T-helper 17 cell (primary cell): Measurements from ENCODE around the gene GPC5. TPM values are rescaled to one million over a fixed set of nuclear protein-coding genes. Genes with fewer than 3 reads are reported as not detected.
"Not testable (repeated sequence)": the region's sequence is repeated elsewhere in the genome, so short reads cannot be mapped to it uniquely, and the experiment has no call there.

Source experiments
- ATAC-seq: fragments of 150-1000 bp; cut with Tn5 transposase; 2 replicates; pipeline ENCODE4 v1.10.0; 2021; ENCODE audit warnings: mild to moderate bottlenecking, moderate library complexity
- DNase-seq, 3 donors: peaks; one replicate each; pipeline versions ENCODE4 v3.0.0 to v3.0.0-alpha.2; 2020 to 2021
- H3K9me3 ChIP-seq: one replicate; pipeline ENCODE4 v1.7.0; 2013; ENCODE audit warnings: low read length, mild to moderate bottlenecking; ENCODE audit not compliant: control insufficient read depth, poor library complexity, severe bottlenecking
- H3K27ac Mint-ChIP-seq: one replicate; pipeline ENCODE4 v1.8.0; 2022; ENCODE audit warnings: mild to moderate bottlenecking, moderate library complexity, mixed read lengths
- H3K27me3 Mint-ChIP-seq: one replicate; pipeline ENCODE4 v1.8.0; 2022; ENCODE audit warnings: mixed read lengths
- H3K36me3 Mint-ChIP-seq: one replicate; pipeline ENCODE4 v1.8.0; 2022; ENCODE audit warnings: low read depth, mixed read lengths
- H3K4me1 Mint-ChIP-seq: one replicate; pipeline ENCODE4 v1.8.0; 2022; ENCODE audit warnings: mild to moderate bottlenecking, mixed read lengths
- H3K4me3 Mint-ChIP-seq: one replicate; pipeline ENCODE4 v1.8.0; 2022; ENCODE audit warnings: mild to moderate bottlenecking, moderate library complexity, mixed read lengths
- total RNA-seq, 4 donors: library from RNA in 2 of 4; stranded (reverse) in 2 of 4; gene quantifications; one replicate each; pipeline ENCODE4 v1.2.3 and lab custom pipeline; 2022 to 2026

GPC5 gene
- total RNA-seq, 2 donors from 2014 or later: 1.1 TPM; not detected in 1

- H3K36me3 Mint-ChIP-seq: no peaks in the 10 kb centered on the region
- no peaks in the 10 kb centered on the region for H3K27me3 Mint-ChIP-seq
- no peak for ATAC-seq
Observed at GRCh38 chr13:92829930-92830329, 1431.5 kb downstream of the GPC5 start.

GRCh38 chr13:92830821-92831220, 1432.4 kb downstream of the GPC5 start:
- no peak overlapping the region for H3K4me3 Mint-ChIP-seq
- H3K27ac Mint-ChIP-seq: no peak overlapping the region
- no peaks in the 10 kb centered on the region for H3K36me3 Mint-ChIP-seq
- H3K4me1 Mint-ChIP-seq: no peaks in the 10 kb centered on the region
- no peaks in the 10 kb centered on the region for H3K9me3 ChIP-seq
- H3K27me3 Mint-ChIP-seq: no peaks in the 10 kb centered on the region
- no peak for DNase-seq
- no peak for ATAC-seq

More at GRCh38 chr13:92829930-92830329, 1431.5 kb downstream of the GPC5 start:
- H3K4me3 Mint-ChIP-seq: no peak overlapping the region
- H3K9me3 ChIP-seq: no peaks in the 10 kb centered on the region
- no peak for DNase-seq
- no peak overlapping the region for H3K27ac Mint-ChIP-seq
- no peaks in the 10 kb centered on the region for H3K4me1 Mint-ChIP-seq

- ATAC-seq (no peak), DNase-seq (no peak)
- no peaks in the 10 kb centered on the region for H3K9me3 ChIP-seq
- H3K4me1 Mint-ChIP-seq: no peaks in the 10 kb centered on the region
- no peaks in the 10 kb centered on the region for H3K36me3 Mint-ChIP-seq
- H3K27ac Mint-ChIP-seq: no peak overlapping the region
- no peaks in the 10 kb centered on the region for H3K27me3 Mint-ChIP-seq
- no peak overlapping the region for H3K4me3 Mint-ChIP-seq
Observed at GRCh38 chr13:92833071-92833470, 1434.7 kb downstream of the GPC5 start.

GRCh38 chr13:92836171-92836570, 1437.8 kb downstream of the GPC5 start:
- ATAC-seq: no peak
- no peak overlapping the region for H3K4me3 Mint-ChIP-seq
- no peaks in the 10 kb centered on the region for H3K27me3 Mint-ChIP-seq
- no peaks in the 10 kb centered on the region for H3K9me3 ChIP-seq
- H3K27ac Mint-ChIP-seq: no peak overlapping the region
- H3K4me1 Mint-ChIP-seq: no peaks in the 10 kb centered on the region
- no peak for DNase-seq
- no peaks in the 10 kb centered on the region for H3K36me3 Mint-ChIP-seq

- H3K9me3 ChIP-seq: no peaks in the 10 kb centered on the region
- Mint-ChIP-seq H3K4me1 (no peaks in the 10 kb centered on the region), H3K36me3 (no peaks in the 10 kb centered on the region), H3K27ac (no peak overlapping the region), H3K4me3 (no peak overlapping the region), H3K27me3 (no peaks in the 10 kb centered on the region)
- DNase-seq (no peak), ATAC-seq (no peak)
Observed at GRCh38 chr13:92838786-92839185, 1440.4 kb downstream of the GPC5 start.

- Mint-ChIP-seq H3K36me3 (no peaks in the 10 kb centered on the region), H3K4me1 (no peaks in the 10 kb centered on the region), H3K27ac (no peak overlapping the region), H3K4me3 (no peak overlapping the region), H3K27me3 (no peaks in the 10 kb centered on the region)
- no peaks in the 10 kb centered on the region for H3K9me3 ChIP-seq
- no peak for ATAC-seq
- no peak for DNase-seq
Observed at GRCh38 chr13:92842145-92842544, 1443.7 kb downstream of the GPC5 start.

- no peak overlapping the region for H3K27ac Mint-ChIP-seq
- no peak for DNase-seq
- H3K36me3 Mint-ChIP-seq: no peaks in the 10 kb centered on the region
- H3K27me3 Mint-ChIP-seq: no peaks in the 10 kb centered on the region
- H3K4me1 Mint-ChIP-seq: no peaks in the 10 kb centered on the region
- ATAC-seq: no peak
- H3K9me3 ChIP-seq: no peaks in the 10 kb centered on the region
- H3K4me3 Mint-ChIP-seq: no peak overlapping the region
Observed at GRCh38 chr13:92843549-92843948, 1445.1 kb downstream of the GPC5 start.

GRCh38 chr13:92849381-92849780, 1451.0 kb downstream of the GPC5 start:
- no peaks in the 10 kb centered on the region for H3K9me3 ChIP-seq
- ATAC-seq: no peak
- Mint-ChIP-seq H3K4me1 (no peaks in the 10 kb centered on the region), H3K27ac (no peak overlapping the region), H3K36me3 (no peaks in the 10 kb centered on the region), H3K27me3 (no peaks in the 10 kb centered on the region), H3K4me3 (no peak overlapping the region)
- DNase-seq: no peak

GRCh38 chr13:92864584-92865284, 1466.3 kb downstream of the GPC5 start:
- no peaks in the 10 kb centered on the region for H3K4me1 Mint-ChIP-seq
- H3K4me3 Mint-ChIP-seq: no peak overlapping the region
- no peaks in the 10 kb centered on the region for H3K9me3 ChIP-seq
- no peaks in the 10 kb centered on the region for H3K36me3 Mint-ChIP-seq
- H3K27ac Mint-ChIP-seq: no peak overlapping the region
- DNase-seq: no peak
- no peak for ATAC-seq
- H3K27me3 Mint-ChIP-seq: no peaks in the 10 kb centered on the region

- ATAC-seq (no peak), DNase-seq (no peak)
- Mint-ChIP-seq H3K27ac (no peak overlapping the region), H3K4me1 (no peaks in the 10 kb centered on the region), H3K27me3 (no peaks in the 10 kb centered on the region), H3K4me3 (no peak overlapping the region), H3K36me3 (no peaks in the 10 kb centered on the region)
- H3K9me3 ChIP-seq: no peaks in the 10 kb centered on the region
Observed at GRCh38 chr13:92873029-92873428, 1474.6 kb downstream of the GPC5 start.

- H3K4me3 Mint-ChIP-seq: no peak overlapping the region
- H3K36me3 Mint-ChIP-seq: no peaks in the 10 kb centered on the region
- DNase-seq (no peak), ATAC-seq (no peak)
- no peaks in the 10 kb centered on the region for H3K27me3 Mint-ChIP-seq
- H3K27ac Mint-ChIP-seq: no peak overlapping the region
- H3K4me1 Mint-ChIP-seq: no peaks in the 10 kb centered on the region
- peaks cover 2% of the 10 kb centered on the region for H3K9me3 ChIP-seq
Observed at GRCh38 chr13:92886535-92887077, 1488.2 kb downstream of the GPC5 start.

GRCh38 chr13:92894447-92894846, 1496.0 kb downstream of the GPC5 start:
- no peaks in the 10 kb centered on the region for H3K9me3 ChIP-seq
- DNase-seq (no peak), ATAC-seq (no peak)
- Mint-ChIP-seq H3K36me3 (no peaks in the 10 kb centered on the region), H3K4me1 (no peaks in the 10 kb centered on the region), H3K27ac (no peak overlapping the region), H3K27me3 (no peaks in the 10 kb centered on the region), H3K4me3 (no peak overlapping the region)

- H3K4me3 Mint-ChIP-seq: no peak overlapping the region
- H3K27ac Mint-ChIP-seq: no peak overlapping the region
- H3K4me1 Mint-ChIP-seq: no peaks in the 10 kb centered on the region
- no peak for ATAC-seq
- no peaks in the 10 kb centered on the region for H3K9me3 ChIP-seq
- H3K36me3 Mint-ChIP-seq: no peaks in the 10 kb centered on the region
- H3K27me3 Mint-ChIP-seq: no peaks in the 10 kb centered on the region
- DNase-seq: no peak
Observed at GRCh38 chr13:92896842-92897241, 1498.4 kb downstream of the GPC5 start.

GRCh38 chr13:92898946-92899345, 1500.5 kb downstream of the GPC5 start:
- H3K36me3 Mint-ChIP-seq, DNase-seq, H3K27me3 Mint-ChIP-seq: not testable (repeated sequence)

More at GRCh38 chr13:92898946-92899345, 1500.5 kb downstream of the GPC5 start:
- H3K27ac Mint-ChIP-seq, H3K9me3 ChIP-seq, H3K4me3 Mint-ChIP-seq, H3K4me1 Mint-ChIP-seq, ATAC-seq: not testable (repeated sequence)
